Vagina (tissue), 2 donors: Measurements from ENCODE around the gene ZBTB7C. TPM values are rescaled to one million over a fixed set of nuclear protein-coding genes. Genes with fewer than 3 reads are reported as not detected.

Experiments used
- DNase-seq, 2 donors: peaks; one replicate each; pipeline ENCODE4 v3.0.0-alpha.2; 2017; ENCODE audit errors: extremely low spot score in 2 of 2
- H3K27ac ChIP-seq: fragments of 200-600 bp; sonication (generic); one replicate; pipeline ENCODE4 v1.5.1; 2019
- H3K27me3 ChIP-seq: fragments of 200-600 bp; sonication (generic); one replicate; pipeline ENCODE4 v1.5.1; 2019
- H3K36me3 ChIP-seq, 2 donors: fragments of 200-600 bp; sonication (generic); one replicate each; pipeline ENCODE4 v1.5.1; 2017 to 2019
- H3K4me1 ChIP-seq: fragments of 200-600 bp; sonication (generic); one replicate; pipeline ENCODE4 v1.5.1; 2019
- H3K4me3 ChIP-seq, 2 donors: fragments of 200-600 bp; sonication (generic); 1 replicate in 1 of 2; 2 replicates in 1 of 2; pipeline ENCODE4 v1.5.1; 2016 to 2019
- H3K9me3 ChIP-seq: fragments of 200-600 bp; sonication (generic); one replicate; pipeline ENCODE4 v1.5.1; 2019
- CTCF ChIP-seq, 3 experiments: fragments of 450-650 bp in 2 of 3; fragments of 200-600 bp in 1 of 3; sonication (generic) in 1 of 3; IDR thresholded peaks; one replicate each; pipeline ENCODE4 v1.5.1; 2017 to 2019; ENCODE audit warnings: antibody characterized with exemption in 3 of 3, mild to moderate bottlenecking in 2 of 3, moderate library complexity in 2 of 3
- POLR2A ChIP-seq, 2 donors: fragments of 450-650 bp; IDR thresholded peaks; one replicate each; pipeline ENCODE4 v1.6.1; 2017; ENCODE audit warnings: antibody characterized with exemption in 2 of 2, mild to moderate bottlenecking in 2 of 2, moderate library complexity in 2 of 2
- POLR2AphosphoS5 ChIP-seq, 2 donors: sonication (generic); formaldehyde crosslinking; IDR thresholded peaks; one replicate each; pipeline ENCODE4 v1.9.0; 2017; ENCODE audit warnings: antibody characterized with exemption in 2 of 2, mild to moderate bottlenecking in 2 of 2, low read depth in 1 of 2; ENCODE audit not compliant: insufficient read depth in 1 of 2
- intact Hi-C: fragments of 100-400 bp; cut with DNase I; formaldehyde crosslinking; loops from one replicate; pipeline ENCODE4 v1.15.1; 2023
- total RNA-seq: library from RNA; depleted of rRNA; stranded (reverse); fragments of >200 nt; gene quantifications from one replicate; pipeline ENCODE4 v1.2.3, GENCODE V29; 2016

The ZBTB7C gene
- total RNA-seq, 1 donor from 2014 or later, result 40.5 TPM

- TF ChIP-seq CTCF (IDR thresholded peaks at IDR 0.05), result no peak
- TF ChIP-seq POLR2AphosphoS5 (IDR thresholded peaks at IDR 0.05; ENCODE audit: insufficient read depth in 1 of 2, low read depth in 1 of 2), result no peak
- no peak for TF ChIP-seq POLR2A (IDR thresholded peaks at IDR 0.05)
These were observed 9.5 kb upstream of the ZBTB7C start for GRCh38 chr18:48418539-48419276.

GRCh38 chr18:48417985-48418384, 8.8 kb upstream of the ZBTB7C start:
- no peak overlapping the region for H3K4me3 ChIP-seq
- no peak overlapping the region for H3K27ac ChIP-seq
- H3K27me3 ChIP-seq, result no peaks in the 10 kb centered on the region
- H3K4me1 ChIP-seq, result peaks cover 2% of the 10 kb centered on the region
- H3K36me3 ChIP-seq, result no peaks in the 10 kb centered on the region
- DNase-seq, result no peak
- TF ChIP-seq CTCF (IDR thresholded peaks at IDR 0.05) (no peak), POLR2A (IDR thresholded peaks at IDR 0.05) (no peak), POLR2AphosphoS5 (IDR thresholded peaks at IDR 0.05; ENCODE audit: insufficient read depth in 1 of 2, low read depth in 1 of 2) (no peak)
- intact Hi-C loops, result no loop called here
- no peaks in the 10 kb centered on the region for H3K9me3 ChIP-seq

More at GRCh38 chr18:48418539-48419276, 9.5 kb upstream of the ZBTB7C start:
- no peaks in the 10 kb centered on the region for H3K36me3 ChIP-seq
- H3K4me1 ChIP-seq, result peaks cover 4% of the 10 kb centered on the region
- no peak overlapping the region for H3K27ac ChIP-seq
- no peak overlapping the region for H3K4me3 ChIP-seq
- intact Hi-C loops, result no loop called here
- H3K9me3 ChIP-seq, result no peaks in the 10 kb centered on the region
- no peaks in the 10 kb centered on the region for H3K27me3 ChIP-seq
- no peak for DNase-seq

GRCh38 chr18:48413342-48413741, 4.2 kb upstream of the ZBTB7C start:
- Histone ChIP-seq H3K4me3 (no peak overlapping the region), H3K36me3 (no peaks in the 10 kb centered on the region), H3K27ac (no peak overlapping the region), H3K9me3 (no peaks in the 10 kb centered on the region), H3K27me3 (no peaks in the 10 kb centered on the region), H3K4me1 (peaks cover 1% of the 10 kb centered on the region)
- intact Hi-C loops, result no loop called here
- no peak for DNase-seq
- TF ChIP-seq CTCF (IDR thresholded peaks at IDR 0.05) (no peak), POLR2AphosphoS5 (IDR thresholded peaks at IDR 0.05; ENCODE audit: insufficient read depth in 1 of 2, low read depth in 1 of 2) (no peak), POLR2A (IDR thresholded peaks at IDR 0.05) (no peak)

GRCh38 chr18:48412339-48412929, 3.3 kb upstream of the ZBTB7C start:
- Histone ChIP-seq H3K27ac (no peak overlapping the region), H3K9me3 (no peaks in the 10 kb centered on the region), H3K4me1 (peaks cover 8% of the 10 kb centered on the region), H3K27me3 (no peaks in the 10 kb centered on the region), H3K36me3 (no peaks in the 10 kb centered on the region), H3K4me3 (no peak overlapping the region)
- intact Hi-C loops, result no loop called here
- TF ChIP-seq POLR2AphosphoS5 (IDR thresholded peaks at IDR 0.05; ENCODE audit: insufficient read depth in 1 of 2, low read depth in 1 of 2), result no peak
- no peak for TF ChIP-seq POLR2A (IDR thresholded peaks at IDR 0.05)
- TF ChIP-seq CTCF (IDR thresholded peaks at IDR 0.05), result peak in 1 of 3 experiments; percentile 22
- no peak for DNase-seq
